Measurements from ENCODE around the gene CRYBB1. TPM values are rescaled to one million over a fixed set of nuclear protein-coding genes. Genes with fewer than 3 reads are reported as not detected.

CRYBB1 gene
- total RNA-seq, 1 experiment from 2014 or later = not detected

DNA sequence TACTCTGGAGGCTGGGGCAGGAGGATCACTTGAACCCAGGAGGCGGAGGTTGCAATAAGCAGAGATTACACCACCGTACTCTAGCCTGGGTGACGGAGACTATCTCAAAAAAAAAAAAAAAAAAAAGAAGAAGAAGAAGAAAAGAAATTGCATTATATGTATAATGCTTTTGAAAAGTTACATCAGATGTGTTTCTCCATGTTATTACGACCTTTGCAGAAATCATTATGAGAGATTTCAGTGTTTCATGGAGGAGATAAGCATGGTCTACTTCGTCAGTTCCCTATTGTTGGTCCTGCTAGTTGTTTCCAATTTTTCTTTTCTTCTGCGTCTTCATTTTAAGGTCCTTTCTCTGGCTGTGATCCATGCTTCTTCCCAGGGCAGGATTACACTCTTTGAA is 42.5 kb upstream of the CRYBB1 start:
- ATAC-seq = no peak
- POLR2A ChIA-PET = no interaction called here
- Histone ChIP-seq H3K27ac (ENCODE audit: low read length) (no peak overlapping the region), H3K9me3 (ENCODE audit: control insufficient read depth, insufficient read depth, low read depth, low read length) (no peaks in the 10 kb centered on the region), H3K4me3 (ENCODE audit: low read depth in 2 of 2, low read length in 2 of 2) (no peak overlapping the region), H3K27me3 (ENCODE audit: control insufficient read depth, insufficient read depth, low read length) (peaks cover 3% of the 10 kb centered on the region; the same call in 1 of the 2 replicates), H3K4me1 (ENCODE audit: control insufficient read depth, insufficient read depth, low read length) (peaks cover 4% of the 10 kb centered on the region), H3K36me3 (ENCODE audit: control insufficient read depth, insufficient read depth, low read length) (no peaks in the 10 kb centered on the region)
- intact Hi-C loops (cut with micrococcal nuclease; ENCODE audit: unreplicated experiment) (no loop called here), in situ Hi-C loops (cut with HindIII; ENCODE audit: low pct_unique_long_range_greater_than_20kb, low sequenced_read_pairs) (no loop called here)
- no TSS peak for BruUV-seq (replicated peaks)
- no peak for DNase-seq (ENCODE audit: low read depth, low spot score)
- TF ChIP-seq SIN3A (IDR thresholded peaks at IDR 0.05; ENCODE audit: borderline replicate concordance, insufficient read depth, low read depth, low read length) = no peak
- TF ChIP-seq, protein P1, sequence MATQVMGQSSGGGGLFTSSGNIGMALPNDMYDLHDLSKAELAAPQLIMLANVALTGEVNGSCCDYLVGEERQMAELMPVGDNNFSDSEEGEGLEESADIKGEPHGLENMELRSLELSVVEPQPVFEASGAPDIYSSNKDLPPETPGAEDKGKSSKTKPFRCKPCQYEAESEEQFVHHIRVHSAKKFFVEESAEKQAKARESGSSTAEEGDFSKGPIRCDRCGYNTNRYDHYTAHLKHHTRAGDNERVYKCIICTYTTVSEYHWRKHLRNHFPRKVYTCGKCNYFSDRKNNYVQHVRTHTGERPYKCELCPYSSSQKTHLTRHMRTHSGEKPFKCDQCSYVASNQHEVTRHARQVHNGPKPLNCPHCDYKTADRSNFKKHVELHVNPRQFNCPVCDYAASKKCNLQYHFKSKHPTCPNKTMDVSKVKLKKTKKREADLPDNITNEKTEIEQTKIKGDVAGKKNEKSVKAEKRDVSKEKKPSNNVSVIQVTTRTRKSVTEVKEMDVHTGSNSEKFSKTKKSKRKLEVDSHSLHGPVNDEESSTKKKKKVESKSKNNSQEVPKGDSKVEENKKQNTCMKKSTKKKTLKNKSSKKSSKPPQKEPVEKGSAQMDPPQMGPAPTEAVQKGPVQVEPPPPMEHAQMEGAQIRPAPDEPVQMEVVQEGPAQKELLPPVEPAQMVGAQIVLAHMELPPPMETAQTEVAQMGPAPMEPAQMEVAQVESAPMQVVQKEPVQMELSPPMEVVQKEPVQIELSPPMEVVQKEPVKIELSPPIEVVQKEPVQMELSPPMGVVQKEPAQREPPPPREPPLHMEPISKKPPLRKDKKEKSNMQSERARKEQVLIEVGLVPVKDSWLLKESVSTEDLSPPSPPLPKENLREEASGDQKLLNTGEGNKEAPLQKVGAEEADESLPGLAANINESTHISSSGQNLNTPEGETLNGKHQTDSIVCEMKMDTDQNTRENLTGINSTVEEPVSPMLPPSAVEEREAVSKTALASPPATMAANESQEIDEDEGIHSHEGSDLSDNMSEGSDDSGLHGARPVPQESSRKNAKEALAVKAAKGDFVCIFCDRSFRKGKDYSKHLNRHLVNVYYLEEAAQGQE (IDR thresholded peaks at IDR 0.05; ENCODE audit: insufficient read depth in 1 of 2, low read depth in 2 of 2, low read length in 1 of 2) = no peak
- no peak for TF ChIP-seq POLR2AphosphoS5 (IDR thresholded peaks at IDR 0.05; ENCODE audit: low read depth, low read length)
- no peak for TF ChIP-seq TCF7L2 (IDR thresholded peaks at IDR 0.05; ENCODE audit: low read depth, low read length)
- TF ChIP-seq, protein P2, sequence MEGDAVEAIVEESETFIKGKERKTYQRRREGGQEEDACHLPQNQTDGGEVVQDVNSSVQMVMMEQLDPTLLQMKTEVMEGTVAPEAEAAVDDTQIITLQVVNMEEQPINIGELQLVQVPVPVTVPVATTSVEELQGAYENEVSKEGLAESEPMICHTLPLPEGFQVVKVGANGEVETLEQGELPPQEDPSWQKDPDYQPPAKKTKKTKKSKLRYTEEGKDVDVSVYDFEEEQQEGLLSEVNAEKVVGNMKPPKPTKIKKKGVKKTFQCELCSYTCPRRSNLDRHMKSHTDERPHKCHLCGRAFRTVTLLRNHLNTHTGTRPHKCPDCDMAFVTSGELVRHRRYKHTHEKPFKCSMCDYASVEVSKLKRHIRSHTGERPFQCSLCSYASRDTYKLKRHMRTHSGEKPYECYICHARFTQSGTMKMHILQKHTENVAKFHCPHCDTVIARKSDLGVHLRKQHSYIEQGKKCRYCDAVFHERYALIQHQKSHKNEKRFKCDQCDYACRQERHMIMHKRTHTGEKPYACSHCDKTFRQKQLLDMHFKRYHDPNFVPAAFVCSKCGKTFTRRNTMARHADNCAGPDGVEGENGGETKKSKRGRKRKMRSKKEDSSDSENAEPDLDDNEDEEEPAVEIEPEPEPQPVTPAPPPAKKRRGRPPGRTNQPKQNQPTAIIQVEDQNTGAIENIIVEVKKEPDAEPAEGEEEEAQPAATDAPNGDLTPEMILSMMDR (IDR thresholded peaks at IDR 0.05) = no peak
- CTCF ChIA-PET = no interaction called here

DNA sequence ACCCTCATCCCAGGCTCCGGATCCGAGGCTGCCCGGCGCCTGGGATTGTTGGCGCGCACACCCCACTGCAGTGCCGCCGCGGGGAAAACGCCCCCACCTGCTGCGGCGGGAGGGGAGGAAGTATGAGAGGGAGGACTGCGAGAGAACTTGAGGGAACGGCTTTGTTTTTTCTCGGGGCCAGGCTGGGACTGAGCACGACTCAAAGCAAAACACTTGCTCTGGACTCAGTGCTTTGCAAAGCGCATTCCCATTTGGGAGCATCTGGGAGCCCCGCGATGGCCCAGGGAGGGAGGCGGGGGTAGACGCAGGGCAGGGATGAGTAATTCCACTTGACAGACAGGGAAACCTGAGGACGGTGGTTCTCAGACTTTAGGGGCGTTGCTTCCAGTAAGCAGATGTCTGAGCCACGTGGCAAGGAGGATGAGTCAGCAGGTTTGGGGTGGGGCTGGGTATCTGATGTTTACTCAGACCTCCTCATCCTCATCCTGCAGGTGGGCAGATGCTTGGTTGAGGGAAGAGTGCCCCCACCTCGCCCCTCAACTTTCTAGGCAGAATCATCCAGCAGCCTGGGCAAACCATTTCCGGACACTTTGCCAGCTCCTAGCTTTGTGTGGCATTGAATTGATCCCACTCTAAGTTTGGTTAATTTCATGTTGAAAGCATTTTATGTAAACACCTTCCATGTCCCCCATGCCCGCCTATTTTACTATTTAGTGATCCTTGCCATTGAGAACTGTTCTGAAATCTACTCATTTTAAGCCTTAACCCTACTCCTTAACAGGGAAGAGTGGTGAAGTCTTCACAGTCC is 41.0 kb upstream of the CRYBB1 start:
- POLR2A ChIA-PET = no interaction called here
- DNase-seq (ENCODE audit: low read depth, low spot score) = no peak
- H3K36me3 ChIP-seq (ENCODE audit: control insufficient read depth, insufficient read depth, low read length) = no peaks in the 10 kb centered on the region
- CTCF ChIA-PET = no interaction called here
- no TSS peak for BruUV-seq (replicated peaks)
- H3K9me3 ChIP-seq (ENCODE audit: control insufficient read depth, insufficient read depth, low read depth, low read length) = no peaks in the 10 kb centered on the region
- no peak overlapping the region for H3K27ac ChIP-seq (ENCODE audit: low read length)
- ATAC-seq = peak; percentile 75
- peaks cover 4% of the 10 kb centered on the region for H3K4me1 ChIP-seq (ENCODE audit: control insufficient read depth, insufficient read depth, low read length)
- intact Hi-C loops (cut with micrococcal nuclease; ENCODE audit: unreplicated experiment) (no loop called here), in situ Hi-C loops (cut with HindIII; ENCODE audit: low pct_unique_long_range_greater_than_20kb, low sequenced_read_pairs) (no loop called here)
- TF ChIP-seq TCF7L2 (IDR thresholded peaks at IDR 0.05; ENCODE audit: low read depth, low read length) = no peak
- H3K27me3 ChIP-seq (ENCODE audit: control insufficient read depth, insufficient read depth, low read length) = peaks cover 3% of the 10 kb centered on the region; the same call in 1 of the 2 replicates
- peak overlapping the region; percentile 14 to 17; a peak in 3 of 4 replicates for H3K4me3 ChIP-seq (ENCODE audit: low read depth in 2 of 2, low read length in 2 of 2)

DNA sequence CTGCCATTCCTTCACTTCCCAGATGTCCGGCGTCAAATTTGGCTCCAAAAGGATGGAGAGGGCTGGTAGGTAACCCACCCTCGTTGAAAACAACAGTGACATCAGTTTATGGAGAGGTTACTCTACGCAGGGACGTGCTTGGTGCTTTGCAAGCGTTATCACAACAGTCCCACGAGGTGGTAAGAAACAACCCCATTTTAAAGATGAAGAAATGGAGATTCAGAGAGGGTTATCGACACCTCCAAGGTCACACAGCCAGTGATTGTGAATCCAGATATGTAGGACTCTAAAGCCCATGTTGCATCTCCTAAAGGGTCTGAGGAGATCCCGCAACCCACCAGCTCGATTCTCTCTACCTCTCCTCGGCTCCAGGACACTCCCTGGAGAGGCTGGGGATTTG is 40.3 kb upstream of the CRYBB1 start:
- Histone ChIP-seq H3K27ac (ENCODE audit: low read length) (no peak overlapping the region), H3K4me1 (ENCODE audit: control insufficient read depth, insufficient read depth, low read length) (peaks cover 4% of the 10 kb centered on the region), H3K4me3 (ENCODE audit: low read depth in 2 of 2, low read length in 2 of 2) (peak overlapping the region in 1 of 2 experiments; percentile 14; a peak in 1 of 4 replicates), H3K36me3 (ENCODE audit: control insufficient read depth, insufficient read depth, low read length) (no peaks in the 10 kb centered on the region), H3K27me3 (ENCODE audit: control insufficient read depth, insufficient read depth, low read length) (peaks cover 3% of the 10 kb centered on the region; the same call in 1 of the 2 replicates), H3K9me3 (ENCODE audit: control insufficient read depth, insufficient read depth, low read depth, low read length) (no peaks in the 10 kb centered on the region)
- ChIA-PET CTCF (no interaction called here), POLR2A (no interaction called here)
- DNase-seq (ENCODE audit: low read depth, low spot score) (no peak), ATAC-seq (no peak; the same call in 1 of the 2 replicates)
- BruUV-seq (replicated peaks) = no TSS peak
- TF ChIP-seq POLR2AphosphoS5 (IDR thresholded peaks at IDR 0.05; ENCODE audit: low read depth, low read length) (no peak), SIN3A (IDR thresholded peaks at IDR 0.05; ENCODE audit: borderline replicate concordance, insufficient read depth, low read depth, low read length) (no peak), TCF7L2 (IDR thresholded peaks at IDR 0.05; ENCODE audit: low read depth, low read length) (no peak)
- TF ChIP-seq, protein P1 (IDR thresholded peaks at IDR 0.05; ENCODE audit: insufficient read depth in 1 of 2, low read depth in 2 of 2, low read length in 1 of 2) = no peak
- TF ChIP-seq, protein P2 (IDR thresholded peaks at IDR 0.05) = no peak
- in situ Hi-C loops (cut with HindIII; ENCODE audit: low pct_unique_long_range_greater_than_20kb, low sequenced_read_pairs) (no loop called here), intact Hi-C loops (cut with micrococcal nuclease; ENCODE audit: unreplicated experiment) (no loop called here)

All from Panc1 (cell line).